Measurements from ENCODE around the gene PSG6. TPM values are rescaled to one million over a fixed set of nuclear protein-coding genes. Genes with fewer than 3 reads are reported as not detected.
"Not testable (repeated sequence)": the region's sequence is repeated elsewhere in the genome, so short reads cannot be mapped to it uniquely, and the experiment has no call there.

PSG6 gene
- total RNA-seq, 2 experiments from 2014 or later: not detected

GRCh38 chr19:42912941-42913340, 4.8 kb downstream of the PSG6 start:
- CTCF ChIA-PET, POLR2A ChIA-PET: not testable (repeated sequence)

GRCh38 chr19:42911731-42912130, 6.0 kb downstream of the PSG6 start:
- CTCF ChIA-PET, POLR2A ChIA-PET: not testable (repeated sequence)

GRCh38 chr19:42906162-42906561, 11.5 kb downstream of the PSG6 start:
- CTCF ChIA-PET, POLR2A ChIA-PET: not testable (repeated sequence)

GRCh38 chr19:42900561-42900960, 17.1 kb downstream of the PSG6 start:
- POLR2A ChIA-PET, CTCF ChIA-PET: not testable (repeated sequence)

GRCh38 chr19:42899674-42900073, 18.0 kb downstream of the PSG6 start:
- POLR2A ChIA-PET, CTCF ChIA-PET: not testable (repeated sequence)

- CTCF ChIA-PET, POLR2A ChIA-PET: not testable (repeated sequence)
These were observed 18.6 kb downstream of the PSG6 start for GRCh38 chr19:42899110-42899509.

- CTCF ChIA-PET, POLR2A ChIA-PET: not testable (repeated sequence)
These were observed 19.0 kb downstream of the PSG6 start for GRCh38 chr19:42898656-42899055.

- CTCF ChIA-PET, POLR2A ChIA-PET: not testable (repeated sequence)
These were observed 20.0 kb downstream of the PSG6 start for GRCh38 chr19:42897729-42898128.

GRCh38 chr19:42890446-42890845, 27.2 kb downstream of the PSG6 start:
- CTCF ChIA-PET, POLR2A ChIA-PET: not testable (repeated sequence)

- POLR2A ChIA-PET, CTCF ChIA-PET: not testable (repeated sequence)
These were observed 29.7 kb downstream of the PSG6 start for GRCh38 chr19:42887876-42888445.

- CTCF ChIA-PET, POLR2A ChIA-PET: not testable (repeated sequence)
These were observed 35.0 kb downstream of the PSG6 start for GRCh38 chr19:42882730-42883129.

GRCh38 chr19:42882010-42882409, 35.7 kb downstream of the PSG6 start:
- CTCF ChIA-PET, POLR2A ChIA-PET: not testable (repeated sequence)

- POLR2A ChIA-PET, CTCF ChIA-PET: not testable (repeated sequence)
These were observed 36.4 kb downstream of the PSG6 start for GRCh38 chr19:42881279-42881678.

GRCh38 chr19:42880621-42881020, 37.1 kb downstream of the PSG6 start:
- POLR2A ChIA-PET, CTCF ChIA-PET: not testable (repeated sequence)

GRCh38 chr19:42879613-42880012, 38.1 kb downstream of the PSG6 start, which contains the start of gene PSG1:
Gene PSG1 (minus strand): TSS chr19:42879713. CDS start chr19:42879581, 132 bp downstream.
- ChIA-PET CTCF (no interaction called here), POLR2A (no interaction called here)

GRCh38 chr19:42876596-42876995, 41.1 kb downstream of the PSG6 start:
- CTCF ChIA-PET, POLR2A ChIA-PET: not testable (repeated sequence)

GRCh38 chr19:42875881-42876280, 41.8 kb downstream of the PSG6 start:
- CTCF ChIA-PET, POLR2A ChIA-PET: not testable (repeated sequence)

- POLR2A ChIA-PET: not testable (repeated sequence)
- CTCF ChIA-PET: interaction anchor here (0.5 kb wide), 1 partner anchor 984 kb away, joined by 3 read pairs; no protein-coding TSS in a partner anchor
These were observed 42.5 kb downstream of the PSG6 start for GRCh38 chr19:42874901-42875813.

GRCh38 chr19:42874136-42874535, 43.6 kb downstream of the PSG6 start:
- CTCF ChIA-PET: interaction anchor here (0.5 kb wide), 1 partner anchor 985 kb away, joined by 3 read pairs; no protein-coding TSS in a partner anchor
- POLR2A ChIA-PET: not testable (repeated sequence)

- ChIA-PET POLR2A (no interaction called here), CTCF (no interaction called here)
These were observed 45.1 kb downstream of the PSG6 start for GRCh38 chr19:42872608-42873007.

GRCh38 chr19:42857544-42857867, 60.2 kb downstream of the PSG6 start:
- ChIA-PET POLR2A (no interaction called here), CTCF (interaction anchor here (1.1 kb wide), 1 partner anchor 28 kb away, joined by 3 read pairs; no protein-coding TSS in a partner anchor)
